ENCODE results near the gene VKORC1L1. TPM values are rescaled to one million over a fixed set of nuclear protein-coding genes. Genes with fewer than 3 reads are reported as not detected.

VKORC1L1 gene
- total and polyA plus RNA-seq, 9 of the 15 experiments (the other 6 are each of a cell fraction or from before 2014, with no cell fraction given): 6.8 to 36.5 (median 19.3) TPM

DNA sequence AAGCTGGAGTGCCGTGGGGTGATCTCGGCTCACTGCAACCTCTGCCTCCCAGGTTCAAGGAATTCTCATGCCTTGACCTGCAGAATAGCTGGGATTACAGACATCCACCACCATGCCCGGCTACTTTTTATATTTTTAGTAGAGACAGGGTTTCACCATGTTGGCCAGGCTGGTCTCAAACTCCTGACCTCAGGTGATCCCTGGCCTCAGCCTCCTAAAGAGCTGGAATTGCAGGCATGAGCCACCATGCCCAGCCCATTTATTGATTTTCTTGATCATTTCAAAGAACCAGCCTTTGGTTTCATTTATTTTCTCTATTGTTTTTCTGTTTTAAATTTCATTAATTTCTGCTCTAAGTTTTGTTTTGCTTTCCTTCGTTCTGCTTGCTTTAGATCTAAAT is 58.8 kb downstream of the VKORC1L1 start:
- intact Hi-C loops (cut with micrococcal nuclease) (no loop called here), in situ Hi-C loops (cut with MboI) (no loop called here)
- no peak overlapping the region for H3K4me3 ChIP-seq
- TF ChIP-seq, protein P1, sequence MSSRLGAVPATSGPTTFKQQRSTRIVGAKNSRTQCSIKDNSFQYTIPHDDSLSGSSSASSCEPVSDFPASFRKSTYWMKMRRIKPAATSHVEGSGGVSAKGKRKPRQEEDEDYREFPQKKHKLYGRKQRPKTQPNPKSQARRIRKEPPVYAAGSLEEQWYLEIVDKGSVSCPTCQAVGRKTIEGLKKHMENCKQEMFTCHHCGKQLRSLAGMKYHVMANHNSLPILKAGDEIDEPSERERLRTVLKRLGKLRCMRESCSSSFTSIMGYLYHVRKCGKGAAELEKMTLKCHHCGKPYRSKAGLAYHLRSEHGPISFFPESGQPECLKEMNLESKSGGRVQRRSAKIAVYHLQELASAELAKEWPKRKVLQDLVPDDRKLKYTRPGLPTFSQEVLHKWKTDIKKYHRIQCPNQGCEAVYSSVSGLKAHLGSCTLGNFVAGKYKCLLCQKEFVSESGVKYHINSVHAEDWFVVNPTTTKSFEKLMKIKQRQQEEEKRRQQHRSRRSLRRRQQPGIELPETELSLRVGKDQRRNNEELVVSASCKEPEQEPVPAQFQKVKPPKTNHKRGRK (tag; IDR thresholded peaks at IDR 0.05): no peak
- TF ChIP-seq ZBTB1 (CRISPR knock-in tag; IDR thresholded peaks at IDR 0.05; ENCODE audit: borderline replicate concordance, low read depth) (no peak), ZNF589 (CRISPR knock-in tag; IDR thresholded peaks at IDR 0.05; ENCODE audit: low read depth) (no peak), KDM2B (CRISPR knock-in tag; IDR thresholded peaks at IDR 0.05) (no peak), PRPF4 (IDR thresholded peaks at IDR 0.05; ENCODE audit: insufficient read depth, low read depth, low read length, poor library complexity, severe bottlenecking) (no peak), RBM39 (optimal IDR thresholded peaks at IDR 0.05; ENCODE audit: low read depth, low read length) (no peak)
- TF ChIP-seq, protein P2, sequence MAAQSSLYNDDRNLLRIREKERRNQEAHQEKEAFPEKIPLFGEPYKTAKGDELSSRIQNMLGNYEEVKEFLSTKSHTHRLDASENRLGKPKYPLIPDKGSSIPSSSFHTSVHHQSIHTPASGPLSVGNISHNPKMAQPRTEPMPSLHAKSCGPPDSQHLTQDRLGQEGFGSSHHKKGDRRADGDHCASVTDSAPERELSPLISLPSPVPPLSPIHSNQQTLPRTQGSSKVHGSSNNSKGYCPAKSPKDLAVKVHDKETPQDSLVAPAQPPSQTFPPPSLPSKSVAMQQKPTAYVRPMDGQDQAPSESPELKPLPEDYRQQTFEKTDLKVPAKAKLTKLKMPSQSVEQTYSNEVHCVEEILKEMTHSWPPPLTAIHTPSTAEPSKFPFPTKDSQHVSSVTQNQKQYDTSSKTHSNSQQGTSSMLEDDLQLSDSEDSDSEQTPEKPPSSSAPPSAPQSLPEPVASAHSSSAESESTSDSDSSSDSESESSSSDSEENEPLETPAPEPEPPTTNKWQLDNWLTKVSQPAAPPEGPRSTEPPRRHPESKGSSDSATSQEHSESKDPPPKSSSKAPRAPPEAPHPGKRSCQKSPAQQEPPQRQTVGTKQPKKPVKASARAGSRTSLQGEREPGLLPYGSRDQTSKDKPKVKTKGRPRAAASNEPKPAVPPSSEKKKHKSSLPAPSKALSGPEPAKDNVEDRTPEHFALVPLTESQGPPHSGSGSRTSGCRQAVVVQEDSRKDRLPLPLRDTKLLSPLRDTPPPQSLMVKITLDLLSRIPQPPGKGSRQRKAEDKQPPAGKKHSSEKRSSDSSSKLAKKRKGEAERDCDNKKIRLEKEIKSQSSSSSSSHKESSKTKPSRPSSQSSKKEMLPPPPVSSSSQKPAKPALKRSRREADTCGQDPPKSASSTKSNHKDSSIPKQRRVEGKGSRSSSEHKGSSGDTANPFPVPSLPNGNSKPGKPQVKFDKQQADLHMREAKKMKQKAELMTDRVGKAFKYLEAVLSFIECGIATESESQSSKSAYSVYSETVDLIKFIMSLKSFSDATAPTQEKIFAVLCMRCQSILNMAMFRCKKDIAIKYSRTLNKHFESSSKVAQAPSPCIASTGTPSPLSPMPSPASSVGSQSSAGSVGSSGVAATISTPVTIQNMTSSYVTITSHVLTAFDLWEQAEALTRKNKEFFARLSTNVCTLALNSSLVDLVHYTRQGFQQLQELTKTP (IDR thresholded peaks at IDR 0.05; ENCODE audit: low read depth in 1 of 2, partially characterized antibody in 2 of 2): no peak
- ATAC-seq: no peak
- H3K4me2 ChIP-seq (ENCODE audit: insufficient read depth, low read length): no peak overlapping the region
- no peaks in the 10 kb centered on the region for H3K27me3 ChIP-seq (ENCODE audit: control insufficient read depth in 2 of 2, insufficient read depth in 2 of 2, low read length in 2 of 2)
- no TSS peak for BruUV-seq (replicated peaks)
- POLR2A ChIA-PET: no interaction called here
- DNase-seq (ENCODE audit: extremely low read depth in 1 of 4, low spot score in 3 of 4): no peak
- no peaks in the 10 kb centered on the region for H3K9me1 ChIP-seq (ENCODE audit: control insufficient read depth, insufficient read depth, low read length)
- WGBS (ENCODE audit: insufficient coverage, low coverage, missing lambda C conversion rate): 85% methylated on average over 4 of the region's 4 CpGs
- H3K4me1 ChIP-seq (replicated peaks in 1 of 2; ENCODE audit: control insufficient read depth in 2 of 2, insufficient read depth in 2 of 2, low read length in 2 of 2): peaks cover 5 to 21% of the 10 kb centered on the region in 2 experiments; a peak in 4 of 5 replicates
- H3K27ac ChIP-seq (ENCODE audit: extremely low read depth, low read depth, low read length): no peak overlapping the region
- no peak overlapping the region for H2AFZ ChIP-seq (ENCODE audit: low read depth, low read length)
- no peak for FAIRE-seq
- peaks cover 81% of the 10 kb centered on the region for H3K79me2 ChIP-seq (ENCODE audit: control insufficient read depth, insufficient read depth, low read length)
- no peak overlapping the region for H3K9ac ChIP-seq (ENCODE audit: insufficient read depth in 1 of 2, low read depth in 2 of 2, low read length in 2 of 2)
- peaks cover 8% of the 10 kb centered on the region; the same call in 2 of the 3 replicates for H3K36me3 ChIP-seq (ENCODE audit: control insufficient read depth, insufficient read depth, low read length)
- CTCF ChIA-PET (ENCODE audit: low intra/inter-chr PET ratio): no interaction called here
- no peaks in the 10 kb centered on the region for H3K9me3 ChIP-seq (replicated peaks; ENCODE audit: control insufficient read depth, insufficient read depth, low read depth, low read length)
- H4K20me1 ChIP-seq (replicated peaks; ENCODE audit: control insufficient read depth, insufficient read depth, low read length): no peaks in the 10 kb centered on the region; the same call in 1 of the 2 replicates
